ENCODE results near the gene ESR2. TPM values are rescaled to one million over a fixed set of nuclear protein-coding genes. Genes with fewer than 3 reads are reported as not detected.
A peak's percentile ranks its signal among the peaks of the same experiment; 100 is the strongest.
"Not testable (repeated sequence)": the region's sequence is repeated elsewhere in the genome, so short reads cannot be mapped to it uniquely, and the experiment has no call there.

The ESR2 gene
- total RNA-seq, result under 1 TPM in 1 of 2 donors, not detected in 1; 0.64 TPM

GRCh38 chr14:64293976-64294671 is at the start of gene ESR2:
Gene ESR2 (minus strand): TSS chr14:64294371. CDS start chr14:64282985, 11,386 bp downstream.
- Mint-ChIP-seq H3K9me3 (no peaks in the 10 kb centered on the region), H3K27ac (no peak within 1 kb of the TSS), H3K36me3 (no peaks in the 10 kb centered on the region), H3K4me3 (peak within 1 kb of the TSS; percentile 73), H3K27me3 (peaks cover 27 to 32% of the 10 kb centered on the region in 2 donors), H3K4me1 (ENCODE audit: low read depth in 2 of 2) (peaks cover 10 to 18% of the 10 kb centered on the region in 2 donors)
- ATAC-seq (peak; percentile 49 to 56), DNase-seq (ENCODE audit: low spot score) (no peak)

- no peaks in the 10 kb centered on the region for H3K27me3 Mint-ChIP-seq
- H3K27ac Mint-ChIP-seq, result peak overlapping the region in 1 of 2 donors; percentile 27
- no peaks in the 10 kb centered on the region for H3K9me3 Mint-ChIP-seq
- H3K36me3 Mint-ChIP-seq, result peaks cover 8% of the 10 kb centered on the region
- H3K4me3 Mint-ChIP-seq, result no peak overlapping the region
- ATAC-seq, result no peak
- no peak for DNase-seq (ENCODE audit: low spot score)
- peaks cover 12 to 20% of the 10 kb centered on the region in 2 donors for H3K4me1 Mint-ChIP-seq (ENCODE audit: low read depth in 2 of 2)
These were observed 46.5 kb upstream of the ESR2 start for GRCh38 chr14:64340560-64341196.

GRCh38 chr14:64338616-64339316 is 44.6 kb upstream of the ESR2 start:
- H3K27ac Mint-ChIP-seq, result peak overlapping the region; percentile 81 to 85
- no peaks in the 10 kb centered on the region for H3K27me3 Mint-ChIP-seq
- peaks cover 8% of the 10 kb centered on the region for H3K36me3 Mint-ChIP-seq
- H3K4me1 Mint-ChIP-seq (ENCODE audit: low read depth in 2 of 2), result peaks cover 12 to 20% of the 10 kb centered on the region in 2 donors
- peak overlapping the region; percentile 91 for H3K4me3 Mint-ChIP-seq
- no peaks in the 10 kb centered on the region for H3K9me3 Mint-ChIP-seq
- peak; percentile 91 to 94 for ATAC-seq
- peak; percentile 93 for DNase-seq (ENCODE audit: low spot score)

GRCh38 chr14:64337888-64338615 is 43.9 kb upstream of the ESR2 start:
- no peaks in the 10 kb centered on the region for H3K9me3 Mint-ChIP-seq
- DNase-seq (ENCODE audit: low spot score), result no peak
- H3K4me3 Mint-ChIP-seq, result peak overlapping the region; percentile 91

GRCh38 chr14:64329149-64329548 is 35.0 kb upstream of the ESR2 start:
- DNase-seq (ENCODE audit: low spot score), result no peak
- Mint-ChIP-seq H3K27ac (no peak overlapping the region), H3K9me3 (no peaks in the 10 kb centered on the region), H3K4me1 (ENCODE audit: low read depth in 2 of 2) (no peaks in the 10 kb centered on the region), H3K36me3 (no peaks in the 10 kb centered on the region), H3K4me3 (no peak overlapping the region), H3K27me3 (peaks cover 6 to 21% of the 10 kb centered on the region in 2 donors)
- no peak for ATAC-seq

More at GRCh38 chr14:64337888-64338615, 43.9 kb upstream of the ESR2 start:
- Mint-ChIP-seq H3K4me1 (ENCODE audit: low read depth in 2 of 2) (peaks cover 12 to 20% of the 10 kb centered on the region in 2 donors), H3K27me3 (no peaks in the 10 kb centered on the region), H3K36me3 (peaks cover 8% of the 10 kb centered on the region), H3K27ac (peak overlapping the region; percentile 81 to 85)
- ATAC-seq, result peak; percentile 87 to 88

GRCh38 chr14:64326502-64326901 is 32.3 kb upstream of the ESR2 start:
- no peak for DNase-seq (ENCODE audit: low spot score)
- Mint-ChIP-seq H3K4me3 (no peak overlapping the region), H3K27ac (no peak overlapping the region), H3K4me1 (ENCODE audit: low read depth in 2 of 2) (no peaks in the 10 kb centered on the region), H3K36me3 (no peaks in the 10 kb centered on the region), H3K27me3 (peaks cover 11 to 24% of the 10 kb centered on the region in 2 donors), H3K9me3 (no peaks in the 10 kb centered on the region)
- ATAC-seq, result no peak

- Mint-ChIP-seq H3K36me3 (no peaks in the 10 kb centered on the region), H3K27me3 (peaks cover 19 to 29% of the 10 kb centered on the region in 2 donors), H3K9me3 (no peaks in the 10 kb centered on the region), H3K4me1 (ENCODE audit: low read depth in 2 of 2) (no peaks in the 10 kb centered on the region), H3K4me3 (no peak overlapping the region), H3K27ac (no peak overlapping the region)
- DNase-seq (ENCODE audit: low spot score), result no peak
- no peak for ATAC-seq
These were observed 30.7 kb upstream of the ESR2 start for GRCh38 chr14:64324895-64325294.

GRCh38 chr14:64324461-64324860 is 30.3 kb upstream of the ESR2 start:
- no peak for DNase-seq (ENCODE audit: low spot score)
- ATAC-seq, result no peak
- H3K4me1 Mint-ChIP-seq (ENCODE audit: low read depth in 2 of 2), result no peaks in the 10 kb centered on the region
- H3K4me3 Mint-ChIP-seq, result no peak overlapping the region
- no peaks in the 10 kb centered on the region for H3K36me3 Mint-ChIP-seq
- H3K27ac Mint-ChIP-seq, result no peak overlapping the region
- no peaks in the 10 kb centered on the region for H3K9me3 Mint-ChIP-seq
- peaks cover 20 to 29% of the 10 kb centered on the region in 2 donors for H3K27me3 Mint-ChIP-seq

GRCh38 chr14:64320362-64320761 is 26.2 kb upstream of the ESR2 start:
- peaks cover 15 to 20% of the 10 kb centered on the region in 2 donors for H3K27me3 Mint-ChIP-seq
- not testable (repeated sequence) for H3K4me3 Mint-ChIP-seq; H3K36me3 Mint-ChIP-seq; H3K27ac Mint-ChIP-seq; H3K4me1 Mint-ChIP-seq (ENCODE audit: low read depth in 2 of 2); ATAC-seq; H3K9me3 Mint-ChIP-seq; DNase-seq (ENCODE audit: low spot score)

GRCh38 chr14:64318695-64319094 is 24.5 kb upstream of the ESR2 start:
- H3K4me3 Mint-ChIP-seq; DNase-seq (ENCODE audit: low spot score); H3K36me3 Mint-ChIP-seq; H3K27ac Mint-ChIP-seq; H3K4me1 Mint-ChIP-seq (ENCODE audit: low read depth in 2 of 2); ATAC-seq; H3K9me3 Mint-ChIP-seq: not testable (repeated sequence)
- H3K27me3 Mint-ChIP-seq, result peaks cover 14% of the 10 kb centered on the region in 2 donors

GRCh38 chr14:64303471-64303917 is 9.3 kb upstream of the ESR2 start:
- ATAC-seq, result peak in 1 of 2 donors; percentile 52
- DNase-seq (ENCODE audit: low spot score), result no peak
- Mint-ChIP-seq H3K36me3 (no peaks in the 10 kb centered on the region), H3K27me3 (peaks cover 0 to 4% of the 10 kb centered on the region in 2 donors), H3K4me3 (no peak overlapping the region), H3K27ac (no peak overlapping the region), H3K9me3 (no peaks in the 10 kb centered on the region), H3K4me1 (ENCODE audit: low read depth in 2 of 2) (no peaks in the 10 kb centered on the region)

GRCh38 chr14:64298773-64299172 is 4.6 kb upstream of the ESR2 start:
- ATAC-seq (no peak), DNase-seq (ENCODE audit: low spot score) (no peak)
- Mint-ChIP-seq H3K4me3 (no peak overlapping the region), H3K9me3 (no peaks in the 10 kb centered on the region), H3K27me3 (peaks cover 11 to 18% of the 10 kb centered on the region in 2 donors), H3K27ac (no peak overlapping the region), H3K36me3 (no peaks in the 10 kb centered on the region), H3K4me1 (ENCODE audit: low read depth in 2 of 2) (peaks cover 10 to 18% of the 10 kb centered on the region in 2 donors)

GRCh38 chr14:64296561-64296960 is 2.4 kb upstream of the ESR2 start:
- peak overlapping the region; percentile 43 for H3K4me3 Mint-ChIP-seq
- peak in 1 of 2 donors; percentile 48 for ATAC-seq
- H3K4me1 Mint-ChIP-seq (ENCODE audit: low read depth in 2 of 2), result peaks cover 10 to 18% of the 10 kb centered on the region in 2 donors
- no peak overlapping the region for H3K27ac Mint-ChIP-seq
- DNase-seq (ENCODE audit: low spot score), result no peak
- peaks cover 25 to 30% of the 10 kb centered on the region in 2 donors for H3K27me3 Mint-ChIP-seq
- no peaks in the 10 kb centered on the region for H3K9me3 Mint-ChIP-seq
- H3K36me3 Mint-ChIP-seq, result no peaks in the 10 kb centered on the region

Measured in natural killer cell treated with Interleukin-12 subunit alpha and Interleukin-12 subunit beta and Interleukin-15 and Interleukin-18, amount 100 ng/mL, for 72 hours (primary cell).